H9 (cell line): ENCODE data around the gene TSACC. TPM values are rescaled to one million over a fixed set of nuclear protein-coding genes. Genes with fewer than 3 reads are reported as not detected.

Experiments used
- DNase-seq: peaks from one replicate; pipeline ENCODE4 v3.0.0-alpha.2; 2017
- H2AFZ ChIP-seq: one replicate; pipeline ENCODE4 v1.6.1; 2013; ENCODE audit warnings: mild to moderate bottlenecking, low read length, control low read depth, moderate library complexity
- H2AK5ac ChIP-seq: 2 replicates; pipeline ENCODE4 v1.6.1; 2013; ENCODE audit warnings: low read length, control low read depth, mixed read lengths; ENCODE audit not compliant: insufficient read length
- H2BK120ac ChIP-seq: one replicate; pipeline ENCODE4 v1.6.1; 2013; ENCODE audit warnings: low read depth, mild to moderate bottlenecking, low read length, control low read depth, inconsistent platforms; ENCODE audit not compliant: poor library complexity, severe bottlenecking
- H2BK12ac ChIP-seq: 2 replicates; pipeline ENCODE4 v1.6.1; 2013; ENCODE audit warnings: low read length, control low read depth, mixed read lengths, low read depth; ENCODE audit not compliant: insufficient read length
- H2BK15ac ChIP-seq: 2 replicates; pipeline ENCODE4 v1.6.1; 2013; ENCODE audit warnings: low read depth, low read length, control low read depth
- H2BK20ac ChIP-seq: one replicate; pipeline ENCODE4 v1.6.1; 2013; ENCODE audit warnings: low read depth, mild to moderate bottlenecking, low read length, control low read depth, inconsistent platforms; ENCODE audit not compliant: poor library complexity, severe bottlenecking
- H2BK5ac ChIP-seq: 2 replicates; pipeline ENCODE4 v1.6.1; 2013; ENCODE audit warnings: low read length, control low read depth, mixed read lengths; ENCODE audit not compliant: insufficient read length
- H3K14ac ChIP-seq: 2 replicates; pipeline ENCODE4 v1.6.1; 2013; ENCODE audit warnings: low read length, control low read depth; ENCODE audit not compliant: insufficient read depth
- H3K18ac ChIP-seq: 2 replicates; pipeline ENCODE4 v1.6.1; 2013; ENCODE audit warnings: low read depth, mild to moderate bottlenecking, mixed read lengths, low read length, control low read depth; ENCODE audit not compliant: insufficient read length
- H3K23ac ChIP-seq: 2 replicates; pipeline ENCODE4 v1.6.1; 2013; ENCODE audit warnings: low read length, control low read depth, mixed read lengths, low read depth; ENCODE audit not compliant: insufficient read length
- H3K23me2 ChIP-seq: 2 replicates; pipeline ENCODE4 v1.6.1; 2013; ENCODE audit warnings: low read depth, mild to moderate bottlenecking, mixed read lengths, low read length, control low read depth; ENCODE audit not compliant: insufficient read length, poor library complexity, severe bottlenecking
- H3K27ac ChIP-seq: 2 replicates; pipeline ENCODE4 v1.5.1; 2013; ENCODE audit warnings: low read length, control low read depth, mixed read lengths, low read depth; ENCODE audit not compliant: insufficient read length
- H3K27me3 ChIP-seq: 2 replicates; pipeline ENCODE4 v1.6.1; 2013; ENCODE audit warnings: low read length, control low read depth, inconsistent platforms; ENCODE audit not compliant: insufficient read depth
- H3K4ac ChIP-seq: 2 replicates; pipeline ENCODE4 v1.6.1; 2013; ENCODE audit warnings: low read depth, mild to moderate bottlenecking, control low read depth, inconsistent platforms, low read length, moderate library complexity
- H3K4me1 ChIP-seq: 2 replicates; pipeline ENCODE4 v1.6.1; 2013; ENCODE audit warnings: low read length, control low read depth, inconsistent platforms; ENCODE audit not compliant: insufficient read depth
- H3K4me2 ChIP-seq: 2 replicates; pipeline ENCODE4 v1.6.1; 2013; ENCODE audit warnings: low read length, control low read depth, mixed read lengths; ENCODE audit not compliant: insufficient read length, insufficient read depth
- H3K56ac ChIP-seq: 2 replicates; pipeline ENCODE4 v1.6.1; 2013; ENCODE audit warnings: low read depth, mild to moderate bottlenecking, mixed read lengths, low read length, control low read depth; ENCODE audit not compliant: insufficient read length
- H3K79me1 ChIP-seq: 2 replicates; pipeline ENCODE4 v1.6.1; 2013; ENCODE audit warnings: low read depth, mild to moderate bottlenecking, moderate library complexity, low read length, control low read depth, inconsistent platforms; ENCODE audit not compliant: insufficient read depth, poor library complexity, severe bottlenecking
- H3K79me2 ChIP-seq: 2 replicates; pipeline ENCODE4 v1.6.1; 2013; ENCODE audit warnings: low read length, control low read depth, inconsistent platforms; ENCODE audit not compliant: insufficient read depth
- H3K9ac ChIP-seq: 2 replicates; pipeline ENCODE4 v1.6.1; 2013; ENCODE audit warnings: low read length, control low read depth, mixed read lengths; ENCODE audit not compliant: insufficient read length; ENCODE audit errors: extremely low read depth
- H3K9me3 ChIP-seq: one replicate; pipeline ENCODE4 v1.6.1; 2013; ENCODE audit warnings: low read depth, low read length, inconsistent platforms; ENCODE audit not compliant: control insufficient read depth
- H3T11ph ChIP-seq: one replicate; pipeline ENCODE4 v1.6.1; 2013; ENCODE audit warnings: mild to moderate bottlenecking, low read length, control low read depth, inconsistent platforms
- H4K20me1 ChIP-seq: one replicate; pipeline ENCODE4 v1.6.1; 2013; ENCODE audit not compliant: control insufficient read depth, insufficient read length, insufficient read depth
- H4K5ac ChIP-seq: 2 replicates; pipeline ENCODE4 v1.6.1; 2013; ENCODE audit warnings: low read depth, mild to moderate bottlenecking, mixed read lengths, low read length, control low read depth; ENCODE audit not compliant: insufficient read length
- H4K8ac ChIP-seq: replicated peaks from 2 replicates; pipeline ENCODE4 v1.6.1; 2013; ENCODE audit warnings: low read length, control low read depth, mixed read lengths, low read depth; ENCODE audit not compliant: insufficient read length
- H4K91ac ChIP-seq: 2 replicates; pipeline ENCODE4 v1.6.1; 2013; ENCODE audit warnings: low read depth, mild to moderate bottlenecking, moderate library complexity, mixed read lengths, low read length, control low read depth; ENCODE audit not compliant: insufficient read length
- H3K27ac Mint-ChIP-seq, 3 experiments: 2 replicates in 2 of 3; 3 replicates in 1 of 3; pipeline ENCODE4 v1.8.0; 2020 to 2021; ENCODE audit warnings: mixed read lengths in 3 of 3, mild to moderate bottlenecking in 1 of 3, moderate library complexity in 1 of 3
- H3K27me3 Mint-ChIP-seq: 2 replicates; pipeline ENCODE4 v1.8.0; 2021; ENCODE audit warnings: low read depth, mild to moderate bottlenecking, moderate library complexity, mixed read lengths
- H3K36me3 Mint-ChIP-seq, 3 experiments: 2 replicates in 2 of 3; 3 replicates in 1 of 3; pipeline ENCODE4 v1.8.0; 2020 to 2021; ENCODE audit warnings: low read depth in 3 of 3, mixed read lengths in 3 of 3; ENCODE audit not compliant: insufficient read depth in 1 of 3
- H3K4me1 Mint-ChIP-seq, 2 experiments: 2 replicates each; pipeline ENCODE4 v1.8.0; 2020; ENCODE audit warnings: mixed read lengths in 2 of 2
- H3K4me3 Mint-ChIP-seq, 2 experiments: 2 replicates in 1 of 2; 3 replicates in 1 of 2; pipeline ENCODE4 v1.8.0; 2020 to 2021; ENCODE audit warnings: mild to moderate bottlenecking in 2 of 2, mixed read lengths in 2 of 2, moderate library complexity in 1 of 2
- H3K9me3 Mint-ChIP-seq, 2 experiments: 2 replicates in 1 of 2; 3 replicates in 1 of 2; pipeline ENCODE4 v1.8.0; 2020; ENCODE audit warnings: mild to moderate bottlenecking in 2 of 2, mixed read lengths in 2 of 2, moderate library complexity in 1 of 2
- CTCF ChIP-seq: fragments of 200-600 bp; sonication (generic); conservative IDR thresholded peaks from 3 replicates; pipeline ENCODE4 v1.8.0; 2021; ENCODE audit warnings: antibody characterized with exemption, mild to moderate bottlenecking
- WGBS: extraction: QIAGEN DNeasy Blood & Tissue Kit; methylation state at CpG from one replicate; pipeline ENCODE4 v1.1.7; 2013; ENCODE audit warnings: missing lambda C conversion rate, low lambda C conversion rate, mixed read lengths; ENCODE audit not compliant: insufficient read length; ENCODE audit errors: extremely low coverage; 5-methylcytosine and 5-hydroxymethylcytosine counted together
- total RNA-seq: library from RNA; stranded (reverse); gene quantifications from 2 replicates; pipeline ENCODE4 v1.2.1, GENCODE V29; 2021

TSACC gene
- total RNA-seq, 1 experiment from 2014 or later = 2.3 TPM

- H3K9me3 Mint-ChIP-seq = no peaks in the 10 kb centered on the region
- no peak overlapping the region for H3K27ac ChIP-seq
- no peak overlapping the region for H3K14ac ChIP-seq
- no peaks in the 10 kb centered on the region; a peak in 1 of 7 replicates for H3K36me3 Mint-ChIP-seq
- H3K9ac ChIP-seq = no peak overlapping the region
- no peak overlapping the region for H2AK5ac ChIP-seq
- H2AFZ ChIP-seq = no peak overlapping the region
- no peaks in the 10 kb centered on the region for H3K4me1 ChIP-seq
- no peak overlapping the region for H3K23ac ChIP-seq
- H3K4ac ChIP-seq = no peak overlapping the region
- H3K4me1 Mint-ChIP-seq = peaks cover 19 to 32% of the 10 kb centered on the region in 2 experiments
- no peaks in the 10 kb centered on the region; the same call in 1 of the 2 replicates for H3K27me3 ChIP-seq
- H3K56ac ChIP-seq = no peak overlapping the region
- no peak overlapping the region for H3K4me2 ChIP-seq
- no peak overlapping the region; a peak in 1 of 7 replicates for H3K27ac Mint-ChIP-seq
- no peak overlapping the region for H4K91ac ChIP-seq
- H2BK20ac ChIP-seq = no peak overlapping the region
- H4K5ac ChIP-seq = no peak overlapping the region
- H3K27me3 Mint-ChIP-seq = peaks cover 47% of the 10 kb centered on the region
- H3K23me2 ChIP-seq = peaks cover 4% of the 10 kb centered on the region
- no peaks in the 10 kb centered on the region for H3K79me1 ChIP-seq
- no peak for TF ChIP-seq CTCF
- no CpG with 5 or more reads among the region's 5 CpGs for WGBS
- no peaks in the 10 kb centered on the region for H3K9me3 ChIP-seq
- no peaks in the 10 kb centered on the region for H4K20me1 ChIP-seq
- H3K4me3 Mint-ChIP-seq = no peak overlapping the region
- H2BK120ac ChIP-seq = no peak overlapping the region
- no peak overlapping the region for H2BK12ac ChIP-seq
- H2BK5ac ChIP-seq = no peak overlapping the region
- DNase-seq = no peak
- H3K18ac ChIP-seq = no peak overlapping the region
- no peak overlapping the region for H2BK15ac ChIP-seq
- H3K79me2 ChIP-seq = no peaks in the 10 kb centered on the region
- H3T11ph ChIP-seq = no peak overlapping the region
- no peak overlapping the region for H4K8ac ChIP-seq
Measured at GRCh38 chr1:156366378-156367166, 28.2 kb downstream of the TSACC start.
